ENCODE data around the gene MAPK11. TPM values are rescaled to one million over a fixed set of nuclear protein-coding genes. Genes with fewer than 3 reads are reported as not detected.

Gene MAPK11
- total RNA-seq, 1 donor from 2014 or later = 8.4 TPM

DNA sequence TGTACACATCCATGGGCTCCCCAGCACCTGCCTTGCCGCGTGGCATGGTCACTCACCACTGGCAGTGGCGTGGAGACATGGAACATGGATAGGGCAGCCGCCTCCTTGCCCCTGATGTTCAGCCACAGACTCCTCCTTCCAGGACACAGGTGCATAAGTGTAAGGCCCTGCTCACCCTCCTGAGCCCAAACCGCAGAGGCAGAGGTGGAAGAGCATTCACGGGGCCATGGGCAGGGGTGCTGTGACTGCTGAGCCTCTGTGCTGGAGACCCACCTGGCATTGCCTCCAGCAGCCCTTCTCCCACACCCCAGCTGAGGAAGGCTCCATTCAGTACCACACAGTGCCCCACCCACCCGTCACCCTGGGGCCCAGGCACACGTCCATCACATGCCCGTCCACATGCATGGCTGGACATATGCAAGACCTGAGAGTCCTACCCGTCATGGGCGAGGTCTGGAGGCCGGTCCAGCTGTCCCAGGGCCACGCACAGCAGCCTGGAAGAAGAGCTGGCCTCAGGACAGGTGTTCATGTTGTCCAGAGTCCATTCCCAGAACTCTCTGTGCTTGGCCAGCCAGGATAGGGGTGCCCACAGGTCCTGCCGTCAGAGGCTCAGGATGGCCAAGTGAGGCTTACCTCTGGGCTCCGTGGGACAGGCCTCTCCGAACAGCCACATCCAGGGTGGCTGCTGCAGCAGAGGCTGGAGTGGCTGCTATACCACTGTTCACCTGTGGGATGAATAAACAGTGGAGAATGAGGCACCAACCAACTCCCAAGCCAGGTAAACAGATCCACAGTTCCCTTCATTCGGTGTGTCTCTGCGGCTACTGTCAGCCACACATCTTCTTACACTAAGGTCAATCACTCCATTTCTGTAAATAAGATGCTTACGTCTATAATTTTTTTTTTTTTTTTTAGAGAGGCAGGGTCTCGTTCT lies 23.7 kb downstream of the MAPK11 start:
- peak overlapping the region; percentile 97 for H3K4me3 ChIP-seq (ENCODE audit: low read depth, low read length)
- no peak for DNase-seq (ENCODE audit: low read depth)
- TF ChIP-seq, protein P1, sequence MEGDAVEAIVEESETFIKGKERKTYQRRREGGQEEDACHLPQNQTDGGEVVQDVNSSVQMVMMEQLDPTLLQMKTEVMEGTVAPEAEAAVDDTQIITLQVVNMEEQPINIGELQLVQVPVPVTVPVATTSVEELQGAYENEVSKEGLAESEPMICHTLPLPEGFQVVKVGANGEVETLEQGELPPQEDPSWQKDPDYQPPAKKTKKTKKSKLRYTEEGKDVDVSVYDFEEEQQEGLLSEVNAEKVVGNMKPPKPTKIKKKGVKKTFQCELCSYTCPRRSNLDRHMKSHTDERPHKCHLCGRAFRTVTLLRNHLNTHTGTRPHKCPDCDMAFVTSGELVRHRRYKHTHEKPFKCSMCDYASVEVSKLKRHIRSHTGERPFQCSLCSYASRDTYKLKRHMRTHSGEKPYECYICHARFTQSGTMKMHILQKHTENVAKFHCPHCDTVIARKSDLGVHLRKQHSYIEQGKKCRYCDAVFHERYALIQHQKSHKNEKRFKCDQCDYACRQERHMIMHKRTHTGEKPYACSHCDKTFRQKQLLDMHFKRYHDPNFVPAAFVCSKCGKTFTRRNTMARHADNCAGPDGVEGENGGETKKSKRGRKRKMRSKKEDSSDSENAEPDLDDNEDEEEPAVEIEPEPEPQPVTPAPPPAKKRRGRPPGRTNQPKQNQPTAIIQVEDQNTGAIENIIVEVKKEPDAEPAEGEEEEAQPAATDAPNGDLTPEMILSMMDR (conservative IDR thresholded peaks at IDR 0.05; ENCODE audit: low read depth, low read length) = no peak

DNA sequence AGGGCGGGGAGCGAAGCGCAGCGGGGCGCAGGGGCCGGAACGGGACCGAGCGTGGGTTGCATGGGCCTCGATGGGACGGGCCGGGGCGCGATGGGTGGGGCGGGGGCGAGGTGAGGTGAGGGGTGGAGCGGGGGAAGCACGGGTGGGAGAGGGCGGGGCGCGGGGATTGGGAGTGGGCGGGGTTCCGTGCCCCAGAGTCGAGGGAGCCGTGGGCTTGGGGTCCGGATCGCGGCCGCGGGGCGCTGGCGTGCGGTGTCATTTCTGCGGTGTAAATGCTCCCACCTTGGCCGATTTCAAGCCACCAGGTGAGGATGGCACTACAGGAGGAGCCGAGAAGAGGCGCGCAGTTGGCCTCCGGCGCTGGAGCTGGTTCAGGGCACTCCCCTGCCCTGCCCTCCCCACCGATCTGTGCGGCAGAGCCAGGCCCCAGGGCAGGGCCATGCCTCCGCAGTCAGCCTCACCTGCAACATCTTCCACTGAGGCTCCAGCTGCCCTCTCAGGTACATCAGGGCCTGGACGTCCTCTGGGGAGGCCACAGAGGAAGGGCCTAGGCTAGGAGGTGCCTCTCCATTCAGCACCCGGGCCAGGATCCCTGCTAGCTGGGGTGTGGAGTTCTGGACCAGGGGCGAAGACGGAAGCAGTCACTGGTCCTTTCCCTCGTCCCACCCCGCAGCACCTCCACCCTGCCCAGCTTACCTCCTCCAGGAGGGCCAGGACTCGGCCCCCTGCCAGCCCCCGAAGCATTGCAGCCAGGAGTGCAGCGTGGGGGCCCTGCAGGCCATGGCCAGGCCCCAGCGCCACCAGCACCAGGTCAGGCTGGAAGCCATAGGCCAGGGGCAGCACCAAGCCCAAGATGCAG lies 24.7 kb downstream of the MAPK11 start:
- DNase-seq (ENCODE audit: low read depth) = no peak
- peak overlapping the region; percentile 97 for H3K4me3 ChIP-seq (ENCODE audit: low read depth, low read length)
- TF ChIP-seq, protein P1 (conservative IDR thresholded peaks at IDR 0.05; ENCODE audit: low read depth, low read length) = no peak

- TF ChIP-seq, protein P1 (conservative IDR thresholded peaks at IDR 0.05; ENCODE audit: low read depth, low read length) = peak; percentile 32
These were observed 25.6 kb downstream of the MAPK11 start, which contains the start of gene TUBGCP6 for GRCh38 chr22:50244420-50245213. Gene TUBGCP6 (minus strand): TSS chr22:50245023. CDS start chr22:50244459, 564 bp downstream.

DNA sequence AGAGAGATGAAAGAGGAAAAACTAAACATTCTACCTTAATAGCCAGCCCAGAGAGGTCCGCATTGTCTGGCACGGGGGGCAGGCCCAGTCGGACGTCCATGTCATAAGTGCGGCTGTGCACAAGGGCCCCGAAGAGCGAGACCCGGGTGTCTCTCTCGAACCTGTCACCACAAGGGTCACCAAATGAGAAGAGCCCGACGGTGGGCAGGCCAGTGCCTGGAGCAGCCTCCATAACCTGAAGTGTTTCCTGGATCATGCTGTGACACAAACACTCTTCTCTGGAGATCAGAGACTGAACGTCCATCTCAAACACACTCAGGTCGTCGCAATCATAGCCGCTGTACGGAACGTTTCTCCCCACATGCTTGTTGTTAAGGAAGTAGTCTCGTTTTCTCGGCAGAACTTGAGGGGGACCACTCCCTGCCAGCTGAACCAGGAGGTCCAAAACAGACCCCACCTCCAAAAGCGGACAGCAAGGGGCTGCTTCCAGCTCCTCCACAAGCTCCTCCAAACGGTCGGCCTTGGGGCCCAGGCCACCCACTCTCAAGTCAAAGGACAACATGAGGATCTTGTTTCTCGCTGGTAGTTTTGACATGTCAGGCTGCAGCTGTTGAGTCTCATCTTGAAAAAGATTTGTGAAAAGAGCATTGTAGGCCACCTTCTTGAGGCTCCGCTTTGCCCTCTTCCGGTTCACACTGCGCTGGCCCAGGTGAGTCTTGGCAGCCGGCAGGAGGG lies 26.3 kb downstream of the MAPK11 start:
- DNase-seq (ENCODE audit: low read depth) = no peak
- TF ChIP-seq, protein P1 (conservative IDR thresholded peaks at IDR 0.05; ENCODE audit: low read depth, low read length) = no peak

More at GRCh38 chr22:50244420-50245213, 25.6 kb downstream of the MAPK11 start, which contains the start of gene TUBGCP6:
- peak within 1 kb of the TSS; percentile 97 for H3K4me3 ChIP-seq (ENCODE audit: low read depth, low read length)
- no peak for DNase-seq (ENCODE audit: low read depth)

GRCh38 chr22:50242406-50242949 lies 27.7 kb downstream of the MAPK11 start:
- peak overlapping the region; percentile 97 for H3K4me3 ChIP-seq (ENCODE audit: low read depth, low read length)
- DNase-seq (ENCODE audit: low read depth) = no peak
- TF ChIP-seq, protein P1 (conservative IDR thresholded peaks at IDR 0.05; ENCODE audit: low read depth, low read length) = no peak

More for the DNA sequence above, 26.3 kb downstream of the MAPK11 start:
- peak overlapping the region; percentile 97 for H3K4me3 ChIP-seq (ENCODE audit: low read depth, low read length)
